RWPE2 (cell line): ENCODE results near the gene DVL2.

Source experiments
- ATAC-seq: fragments of 200-7000 bp; cut with Tn5 transposase; 3 replicates; pipeline ENCODE4 v1.9.1; 2021; ENCODE audit warnings: low read depth
- DNase-seq: peaks from one replicate; pipeline ENCODE4 v3.0.0-alpha.2; 2020; ENCODE audit warnings: low spot score
- H3K27ac ChIP-seq: fragments of 450-650 bp; 2 replicates; pipeline ENCODE4 v1.5.1; 2017; ENCODE audit warnings: mild to moderate bottlenecking; ENCODE audit not compliant: poor library complexity, severe bottlenecking
- H3K27me3 ChIP-seq: fragments of 250-450 bp; sonication (Bioruptor Pico); 2 replicates; pipeline ENCODE4 v1.5.1; 2021; ENCODE audit warnings: mild to moderate bottlenecking, moderate library complexity; ENCODE audit not compliant: insufficient read depth, poor library complexity, severe bottlenecking
- H3K36me3 ChIP-seq: fragments of 250-450 bp; sonication (Bioruptor Pico); 2 replicates; pipeline ENCODE4 v1.5.1; 2020; ENCODE audit warnings: low read depth, mild to moderate bottlenecking, moderate library complexity
- H3K4me1 ChIP-seq: fragments of 250-450 bp; sonication (Bioruptor Pico); 2 replicates; pipeline ENCODE4 v1.5.1; 2021; ENCODE audit warnings: mild to moderate bottlenecking, moderate library complexity; ENCODE audit not compliant: insufficient read depth, poor library complexity, severe bottlenecking
- H3K4me3 ChIP-seq: fragments of 250-450 bp; sonication (Bioruptor Pico); 2 replicates; pipeline ENCODE4 v1.5.1; 2021; ENCODE audit warnings: mild to moderate bottlenecking, moderate library complexity; ENCODE audit not compliant: severe bottlenecking
- H3K9me3 ChIP-seq: fragments of 250-450 bp; sonication (Bioruptor Pico); 2 replicates; pipeline ENCODE4 v1.5.1; 2021; ENCODE audit warnings: mild to moderate bottlenecking, moderate library complexity; ENCODE audit not compliant: severe bottlenecking
- CTCF ChIP-seq: fragments of 450-650 bp; IDR thresholded peaks from one replicate; pipeline ENCODE4 v1.5.1; 2017; ENCODE audit warnings: mild to moderate bottlenecking, moderate library complexity; ENCODE audit not compliant: poor library complexity, severe bottlenecking

DVL2 gene

GRCh38 chr17:7219229-7219811, 15.0 kb downstream of the DVL2 start:
- peaks cover 9% of the 10 kb centered on the region for H3K4me1 ChIP-seq
- DNase-seq = no peak
- H3K9me3 ChIP-seq = no peaks in the 10 kb centered on the region
- H3K4me3 ChIP-seq = peak overlapping the region; percentile 90
- H3K27ac ChIP-seq = peak overlapping the region; percentile 89
- no peaks in the 10 kb centered on the region for H3K27me3 ChIP-seq
- ATAC-seq = no peak
- no peak for TF ChIP-seq CTCF
- peaks cover 33% of the 10 kb centered on the region for H3K36me3 ChIP-seq

- H3K27ac ChIP-seq = peak overlapping the region; percentile 89
- H3K9me3 ChIP-seq = no peaks in the 10 kb centered on the region
- DNase-seq (no peak), ATAC-seq (no peak)
- TF ChIP-seq CTCF = no peak
- no peak overlapping the region for H3K4me3 ChIP-seq
- H3K4me1 ChIP-seq = peaks cover 9% of the 10 kb centered on the region
- H3K36me3 ChIP-seq = peaks cover 30% of the 10 kb centered on the region
- no peaks in the 10 kb centered on the region for H3K27me3 ChIP-seq
These were observed 15.6 kb downstream of the DVL2 start for GRCh38 chr17:7218758-7219157.

- H3K4me3 ChIP-seq = peak overlapping the region; percentile 22
These were observed 16.2 kb downstream of the DVL2 start for GRCh38 chr17:7218166-7218565.

GRCh38 chr17:7217113-7217987, 17.0 kb downstream of the DVL2 start:
- TF ChIP-seq CTCF = no peak
- peak overlapping the region; percentile 62 for H3K27ac ChIP-seq

More at GRCh38 chr17:7218166-7218565, 16.2 kb downstream of the DVL2 start:
- DNase-seq (no peak), ATAC-seq (no peak)
- peak overlapping the region; percentile 62 for H3K27ac ChIP-seq
- peaks cover 9% of the 10 kb centered on the region for H3K4me1 ChIP-seq
- H3K27me3 ChIP-seq = no peaks in the 10 kb centered on the region
- peaks cover 24% of the 10 kb centered on the region for H3K36me3 ChIP-seq
- no peak for TF ChIP-seq CTCF
- H3K9me3 ChIP-seq = no peaks in the 10 kb centered on the region

More at GRCh38 chr17:7217113-7217987, 17.0 kb downstream of the DVL2 start:
- Histone ChIP-seq H3K27me3 (no peaks in the 10 kb centered on the region), H3K4me3 (peak overlapping the region; percentile 27), H3K9me3 (no peaks in the 10 kb centered on the region), H3K4me1 (peaks cover 9% of the 10 kb centered on the region), H3K36me3 (peaks cover 16% of the 10 kb centered on the region)
- no peak for DNase-seq
- no peak for ATAC-seq
